Measurements from ENCODE around the gene TEAD1. TPM values are rescaled to one million over a fixed set of nuclear protein-coding genes. Genes with fewer than 3 reads are reported as not detected.

TEAD1 gene
- polyA plus RNA-seq, 2 of the 4 experiments (the other 2 are of a cell fraction) = 111 to 112 TPM

- no peak for ATAC-seq
- Histone ChIP-seq H3K4me2 (no peak overlapping the region), H3K27ac (no peak overlapping the region), H3K4me1 (no peaks in the 10 kb centered on the region), H3K4me3 (no peak overlapping the region), H3K9me3 (peaks cover 14% of the 10 kb centered on the region; the same call in 2 of the 3 replicates)
- TF ChIP-seq EP300 (IDR thresholded peaks at IDR 0.05) = no peak
- TF ChIP-seq FOSL2 (IDR thresholded peaks at IDR 0.05) = no peak
- TF ChIP-seq FOSL2 (CRISPR knock-in tag; IDR thresholded peaks at IDR 0.05) = no peak
- no peak for TF ChIP-seq RAD21 (conservative IDR thresholded peaks at IDR 0.05 in 1 of 2, IDR thresholded peaks at IDR 0.05 in 1 of 2)
- TF ChIP-seq HMGXB4 (CRISPR knock-in tag; IDR thresholded peaks at IDR 0.05; ENCODE audit: borderline replicate concordance) = no peak
- no peak for TF ChIP-seq CTCF (IDR thresholded peaks at IDR 0.05)
- TF ChIP-seq TP53 (CRISPR knock-in tag; IDR thresholded peaks at IDR 0.05) = no peak
- no peak for TF ChIP-seq MYC (IDR thresholded peaks at IDR 0.05; ENCODE audit: borderline replicate concordance, low read length)
- no peak for TF ChIP-seq MAFK (IDR thresholded peaks at IDR 0.05; ENCODE audit: partially characterized antibody)
- no peak for TF ChIP-seq RNF2 (IDR thresholded peaks at IDR 0.05; ENCODE audit: borderline replicate concordance, low read depth)
- no peak for TF ChIP-seq ATOH8 (CRISPR knock-in tag; IDR thresholded peaks at IDR 0.05; ENCODE audit: low read depth)
- no peak for TF ChIP-seq ZC3H11A (IDR thresholded peaks at IDR 0.05)
- TF ChIP-seq EHMT2 (IDR thresholded peaks at IDR 0.05; ENCODE audit: low read depth) = no peak
- TF ChIP-seq ESRRA (IDR thresholded peaks at IDR 0.05; ENCODE audit: borderline replicate concordance, low read length) = no peak
- TF ChIP-seq JUNB (IDR thresholded peaks at IDR 0.05) = no peak
- TF ChIP-seq SREBF2 (IDR thresholded peaks at IDR 0.05) = no peak
- no peak for TF ChIP-seq CHD2 (IDR thresholded peaks at IDR 0.05; ENCODE audit: low read length, partially characterized antibody)
- TF ChIP-seq CEBPB (IDR thresholded peaks at IDR 0.05) = no peak
- TF ChIP-seq ZSCAN20 (CRISPR knock-in tag; IDR thresholded peaks at IDR 0.05) = no peak
- no peak for TF ChIP-seq NFE2L2 (conservative IDR thresholded peaks at IDR 0.05; ENCODE audit: low read length)
- ChIA-PET POLR2A (no interaction called here), CTCF (interaction anchor here (1.6 kb wide), 1 partner anchor 160 kb away, joined by 3 read pairs; no protein-coding TSS in a partner anchor)
- FAIRE-seq = no peak
- no peak for DNase-seq (ENCODE audit: low read depth in 1 of 2, low spot score in 1 of 2)
- WGBS (ENCODE audit: missing lambda C conversion rate) = 88% methylated on average over 7 of the region's 7 CpGs
Observed at GRCh38 chr11:12653729-12654128, 20.5 kb upstream of the TEAD1 start.

GRCh38 chr11:12655842-12656241 lies 18.4 kb upstream of the TEAD1 start:
- DNase-seq (ENCODE audit: low read depth in 1 of 2, low spot score in 1 of 2) (no peak), FAIRE-seq (no peak), ATAC-seq (no peak)
- H3K4me2 ChIP-seq = no peak overlapping the region
- no peak overlapping the region for H3K27ac ChIP-seq
- H3K4me1 ChIP-seq = no peaks in the 10 kb centered on the region
- ChIA-PET POLR2A (no interaction called here), CTCF (no interaction called here)
- peaks cover 14% of the 10 kb centered on the region; the same call in 2 of the 3 replicates for H3K9me3 ChIP-seq
- no peak overlapping the region for H3K4me3 ChIP-seq
- no peak for TF ChIP-seq HMGXB4 (CRISPR knock-in tag; IDR thresholded peaks at IDR 0.05; ENCODE audit: borderline replicate concordance)
- no peak for TF ChIP-seq RCOR1 (IDR thresholded peaks at IDR 0.05; ENCODE audit: low read depth, low read length)
- no peak for TF ChIP-seq RFX5 (IDR thresholded peaks at IDR 0.05)
- TF ChIP-seq MAX (IDR thresholded peaks at IDR 0.05) = no peak
- no peak for TF ChIP-seq ZFP36 (IDR thresholded peaks at IDR 0.05; ENCODE audit: borderline replicate concordance, partially characterized antibody)
- TF ChIP-seq E2F6 (IDR thresholded peaks at IDR 0.05; ENCODE audit: borderline replicate concordance, low read depth) = no peak
- TF ChIP-seq TP53 (CRISPR knock-in tag; IDR thresholded peaks at IDR 0.05) = no peak
- no peak for TF ChIP-seq PHF8 (IDR thresholded peaks at IDR 0.05; ENCODE audit: borderline replicate concordance, low read depth)
- no peak for TF ChIP-seq EP300 (IDR thresholded peaks at IDR 0.05)
- TF ChIP-seq HDAC2 (IDR thresholded peaks at IDR 0.05) = no peak
- TF ChIP-seq NPAS2 (CRISPR knock-in tag; IDR thresholded peaks at IDR 0.05; ENCODE audit: borderline replicate concordance) = no peak
- no peak for TF ChIP-seq ATOH8 (CRISPR knock-in tag; IDR thresholded peaks at IDR 0.05; ENCODE audit: low read depth)
- no peak for TF ChIP-seq GATA3 (IDR thresholded peaks at IDR 0.05; ENCODE audit: borderline replicate concordance)
- no peak for TF ChIP-seq BCL3 (IDR thresholded peaks at IDR 0.05)

Data from A549 (cell line).